ENCODE measurements around the gene ATP5PO.
"Not testable (repeated sequence)": the region's sequence is repeated elsewhere in the genome, so short reads cannot be mapped to it uniquely, and the experiment has no call there.

The ATP5PO gene

GRCh38 chr21:33865996-33866575 lies 49.5 kb downstream of the ATP5PO start:
- DNase-seq, result no peak

DNA sequence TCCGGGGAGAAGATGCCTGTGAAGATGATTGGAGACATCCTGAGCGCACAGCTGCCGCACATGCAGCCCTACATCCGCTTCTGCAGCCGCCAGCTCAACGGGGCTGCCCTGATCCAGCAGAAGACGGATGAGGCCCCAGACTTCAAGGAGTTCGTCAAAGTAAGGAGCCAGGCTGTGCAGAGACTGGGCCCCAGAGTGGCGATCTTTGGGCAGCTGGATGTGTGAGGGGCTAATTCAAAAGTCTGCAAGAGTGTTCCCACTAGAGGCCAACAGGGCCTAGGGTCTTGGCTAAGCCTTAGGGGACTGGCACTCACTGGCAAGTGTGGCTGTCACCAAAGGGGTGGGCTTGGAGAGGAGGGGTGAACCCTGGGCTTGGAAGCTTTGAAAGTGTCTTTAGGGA lies 50.4 kb downstream of the ATP5PO start:
- no peak for DNase-seq

- DNase-seq, result no peak
These were observed 51.5 kb downstream of the ATP5PO start for GRCh38 chr21:33864150-33864549.

DNA sequence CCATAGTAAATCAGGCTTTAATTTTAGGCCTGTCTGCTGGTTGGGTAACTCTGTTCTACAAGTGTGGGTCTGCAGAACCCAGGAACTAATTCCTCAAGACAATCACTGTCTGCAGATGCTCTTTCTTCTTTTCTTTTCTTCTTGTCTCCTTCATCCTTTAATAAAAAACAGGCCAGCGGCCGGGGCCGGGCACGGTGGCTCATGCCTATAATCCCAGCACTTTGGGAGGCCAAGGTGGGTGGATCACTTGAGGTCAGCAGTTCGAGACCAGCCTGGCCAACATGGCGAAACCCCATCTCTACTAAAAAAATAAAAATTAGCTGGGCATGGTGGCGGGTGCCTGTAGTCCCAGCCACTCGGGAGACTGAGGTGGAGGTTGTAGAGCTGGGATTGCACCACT lies 52.4 kb downstream of the ATP5PO start:
- not testable (repeated sequence) for DNase-seq

DNA sequence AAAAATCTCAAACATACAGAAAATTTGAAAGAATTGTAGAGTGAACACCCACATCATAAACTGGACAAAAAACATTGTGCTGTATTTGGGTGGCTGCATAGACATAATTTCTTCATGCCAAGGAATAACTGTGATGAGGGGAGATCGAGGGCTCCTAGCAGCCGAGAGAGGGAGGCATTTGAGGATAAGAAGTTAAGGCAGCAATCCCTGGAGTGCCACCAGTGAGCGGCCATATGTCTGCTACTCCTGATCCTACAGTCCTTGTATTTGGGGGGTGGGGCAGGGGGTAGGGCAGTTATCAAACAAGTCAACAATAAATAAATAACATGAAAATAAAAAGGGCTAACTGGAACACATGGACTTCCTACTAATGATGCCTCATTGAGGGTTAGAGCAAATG lies 54.5 kb downstream of the ATP5PO start:
- no peak for DNase-seq

DNA sequence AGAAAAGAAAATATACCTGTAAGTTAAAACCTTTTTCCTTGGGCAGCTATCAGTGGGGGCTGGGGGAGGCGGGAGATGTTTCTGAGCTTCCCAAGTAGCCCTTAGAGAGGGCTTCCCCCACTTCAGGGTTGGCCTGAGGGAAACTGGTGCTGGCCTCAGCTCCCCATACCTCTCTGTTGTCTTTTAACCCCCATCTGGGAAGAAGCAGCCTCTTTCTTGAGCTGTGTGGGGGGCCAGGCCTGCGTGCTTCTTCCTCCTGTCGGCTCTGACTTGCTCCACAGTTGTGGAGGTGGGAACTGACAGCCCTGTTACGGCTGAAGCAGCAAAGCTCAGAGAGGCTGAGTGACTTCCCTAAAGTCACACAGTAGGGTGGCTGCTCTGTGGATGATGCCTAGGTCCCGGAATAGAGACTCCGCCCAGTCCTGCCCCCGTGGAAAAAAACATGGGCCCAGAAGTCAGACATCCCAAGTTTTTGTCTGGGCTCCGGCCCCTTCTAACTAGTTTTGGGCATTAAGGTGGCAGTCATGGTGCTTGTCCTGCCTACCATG lies 55.2 kb downstream of the ATP5PO start:
- DNase-seq, result no peak

- DNase-seq, result no peak
These were observed 56.1 kb downstream of the ATP5PO start for GRCh38 chr21:33859373-33860102.

- DNase-seq, result no peak
These were observed 56.8 kb downstream of the ATP5PO start for GRCh38 chr21:33858667-33859372.

DNA sequence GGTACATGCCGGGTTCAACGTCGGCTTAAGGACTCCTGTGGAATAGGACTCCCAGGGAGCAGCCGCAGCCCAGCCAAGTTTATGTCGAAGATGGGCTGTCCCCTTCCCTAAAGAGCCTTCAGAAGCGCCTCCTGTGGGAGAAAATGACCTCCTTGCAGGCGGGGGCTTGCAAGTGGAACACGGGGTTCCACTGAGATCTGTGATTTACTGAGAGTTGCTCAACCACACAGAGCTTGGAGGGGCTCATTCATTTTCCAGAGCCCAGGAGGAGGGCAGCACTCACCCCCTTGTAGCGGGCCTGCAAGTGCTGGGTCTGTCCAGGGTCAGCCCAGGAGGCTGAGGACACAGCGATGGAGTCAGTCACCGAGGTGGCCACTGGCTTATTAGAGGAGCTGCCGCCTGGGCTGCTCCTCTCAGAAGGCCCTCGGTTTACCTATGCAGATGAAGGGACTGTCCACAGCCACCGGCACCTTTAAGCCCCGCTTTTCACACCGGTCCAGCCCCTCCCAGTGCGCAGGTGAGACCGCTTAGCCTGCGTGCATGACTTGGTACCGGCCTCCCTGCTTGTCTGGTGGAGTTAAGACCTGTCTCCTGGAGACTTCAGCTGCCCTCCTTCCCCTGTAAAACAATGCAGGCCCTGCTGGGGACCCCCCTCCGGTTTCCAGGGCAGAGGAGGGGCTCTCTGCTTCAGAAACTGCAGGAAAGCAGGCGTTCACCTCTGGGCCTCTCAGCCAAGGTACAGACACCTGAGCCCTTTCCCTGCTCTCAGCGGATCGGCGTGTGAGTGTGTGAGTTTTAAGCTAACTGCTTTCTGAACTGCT lies 57.5 kb downstream of the ATP5PO start:
- no peak for DNase-seq

GRCh38 chr21:33856893-33857527 lies 58.6 kb downstream of the ATP5PO start:
- no peak for DNase-seq

GRCh38 chr21:33855190-33855589 lies 60.4 kb downstream of the ATP5PO start:
- no peak for DNase-seq

- DNase-seq, result no peak
These were observed 61.0 kb downstream of the ATP5PO start for GRCh38 chr21:33854604-33855003.

Data from amniotic stem cell (primary cell).